ELF-1 (cell line): ENCODE results near the gene COMMD7.

Source experiments
- DNase-seq: peaks from one replicate; pipeline ENCODE4 v3.0.0-alpha.2; 2016; ENCODE audit warnings: low read depth, low spot score

COMMD7 gene

DNA sequence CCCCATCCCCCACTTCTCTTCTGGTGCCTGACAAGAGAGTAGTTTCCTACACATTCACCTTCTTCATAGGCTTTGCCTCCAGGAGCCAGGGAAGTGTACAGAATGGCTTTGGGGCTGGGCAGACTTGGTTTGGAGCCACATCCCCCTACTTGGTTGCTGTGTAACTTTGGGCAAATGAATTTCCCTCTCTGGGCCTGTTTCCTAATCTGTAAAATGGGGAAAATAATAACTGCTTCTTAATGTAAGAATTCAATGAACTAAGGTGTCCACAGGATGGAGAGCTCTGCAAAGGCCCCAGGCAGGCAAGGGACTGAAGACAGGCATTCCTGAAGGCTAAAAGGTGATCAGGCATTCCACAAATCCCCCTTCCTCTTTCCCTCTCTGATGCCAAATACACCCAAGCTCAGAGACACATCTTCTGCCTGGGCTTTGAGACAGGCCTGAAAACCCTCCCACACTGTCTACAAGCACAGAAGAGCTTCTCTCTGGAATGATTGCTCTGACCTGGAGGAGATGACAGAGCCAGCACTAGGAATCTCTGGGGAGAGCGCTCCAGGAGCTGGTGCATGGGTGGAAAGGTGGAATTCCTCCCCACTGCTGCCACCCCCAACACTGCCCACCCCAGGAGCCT is 62.6 kb downstream of the COMMD7 start:
- DNase-seq, result peak; percentile 54

DNA sequence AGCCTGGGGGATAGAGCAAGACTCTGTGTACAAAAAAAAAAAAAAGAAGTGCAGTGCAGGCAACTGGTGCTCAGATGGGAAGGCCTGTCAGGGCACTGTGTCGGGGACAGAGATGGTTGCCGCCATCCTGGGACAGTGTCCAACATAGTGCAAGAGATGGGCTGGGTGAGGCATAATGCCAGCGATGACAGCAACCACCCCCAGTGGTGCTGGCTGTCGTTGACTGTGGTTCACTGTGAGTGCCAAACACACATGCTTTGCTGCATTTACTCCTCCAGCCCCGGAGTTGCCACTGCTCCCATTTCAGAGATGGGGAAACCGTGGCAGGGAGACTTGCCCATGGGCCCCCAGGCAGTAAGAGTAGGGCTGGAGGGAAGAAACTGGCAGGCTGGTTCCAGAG is 64.3 kb downstream of the COMMD7 start:
- no peak for DNase-seq

DNA sequence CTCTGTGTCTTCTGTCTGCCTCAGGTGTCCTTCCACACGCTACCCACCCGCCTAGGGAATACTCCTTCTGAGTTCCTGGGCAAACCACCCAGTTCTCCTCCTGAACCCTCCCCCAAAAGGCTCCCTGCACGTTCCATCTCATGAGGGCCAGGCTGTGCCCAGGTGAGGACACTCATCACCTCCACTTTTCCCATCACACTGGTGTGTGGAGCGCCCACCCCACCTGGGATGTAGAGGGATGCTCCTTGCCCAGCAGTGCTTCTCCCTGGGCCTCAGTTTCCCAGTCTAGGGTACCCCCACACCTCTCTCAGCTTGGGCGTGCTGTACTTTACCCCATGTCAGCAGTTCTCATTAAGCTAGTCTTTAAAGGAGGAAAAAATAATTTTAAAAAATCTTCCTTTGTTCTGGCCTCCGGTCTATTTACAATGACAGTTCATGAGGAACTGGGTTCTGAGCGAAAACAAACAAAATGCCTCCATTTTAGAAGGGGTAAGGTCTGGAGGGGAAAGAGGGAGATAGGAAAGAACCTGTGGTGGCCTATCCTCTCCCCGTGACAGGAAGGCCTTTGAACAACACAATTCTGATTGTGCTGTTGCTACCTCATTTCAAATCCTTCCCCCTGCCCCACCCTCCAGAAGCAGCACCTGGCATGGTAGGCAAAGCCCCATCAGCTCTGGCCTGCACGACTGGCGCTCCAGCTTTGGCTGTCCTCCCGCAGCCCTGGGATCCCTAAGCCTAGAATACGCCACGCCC is 67.9 kb downstream of the COMMD7 start:
- DNase-seq, result no peak

DNA sequence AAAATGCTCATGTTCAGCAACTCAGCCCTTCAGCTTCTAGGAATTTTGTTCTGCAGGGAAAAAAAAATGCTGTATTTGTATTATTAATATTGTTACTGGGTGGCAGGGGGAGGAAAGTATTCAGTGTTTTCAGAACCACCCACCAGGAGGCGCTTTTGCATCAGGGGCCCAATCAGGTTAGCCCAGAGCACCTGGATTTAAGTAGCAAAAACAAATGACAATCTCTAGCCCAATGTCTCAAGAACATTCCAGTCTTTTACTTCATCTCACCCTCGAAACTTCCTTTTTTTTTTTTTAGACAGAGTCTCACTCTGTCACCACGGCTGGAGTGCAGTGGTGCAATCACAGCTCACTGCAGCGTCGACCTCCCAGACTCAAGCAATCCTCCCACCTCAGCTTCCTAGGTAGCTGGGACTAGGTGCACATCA is 68.9 kb downstream of the COMMD7 start:
- peak; percentile 77 for DNase-seq

DNA sequence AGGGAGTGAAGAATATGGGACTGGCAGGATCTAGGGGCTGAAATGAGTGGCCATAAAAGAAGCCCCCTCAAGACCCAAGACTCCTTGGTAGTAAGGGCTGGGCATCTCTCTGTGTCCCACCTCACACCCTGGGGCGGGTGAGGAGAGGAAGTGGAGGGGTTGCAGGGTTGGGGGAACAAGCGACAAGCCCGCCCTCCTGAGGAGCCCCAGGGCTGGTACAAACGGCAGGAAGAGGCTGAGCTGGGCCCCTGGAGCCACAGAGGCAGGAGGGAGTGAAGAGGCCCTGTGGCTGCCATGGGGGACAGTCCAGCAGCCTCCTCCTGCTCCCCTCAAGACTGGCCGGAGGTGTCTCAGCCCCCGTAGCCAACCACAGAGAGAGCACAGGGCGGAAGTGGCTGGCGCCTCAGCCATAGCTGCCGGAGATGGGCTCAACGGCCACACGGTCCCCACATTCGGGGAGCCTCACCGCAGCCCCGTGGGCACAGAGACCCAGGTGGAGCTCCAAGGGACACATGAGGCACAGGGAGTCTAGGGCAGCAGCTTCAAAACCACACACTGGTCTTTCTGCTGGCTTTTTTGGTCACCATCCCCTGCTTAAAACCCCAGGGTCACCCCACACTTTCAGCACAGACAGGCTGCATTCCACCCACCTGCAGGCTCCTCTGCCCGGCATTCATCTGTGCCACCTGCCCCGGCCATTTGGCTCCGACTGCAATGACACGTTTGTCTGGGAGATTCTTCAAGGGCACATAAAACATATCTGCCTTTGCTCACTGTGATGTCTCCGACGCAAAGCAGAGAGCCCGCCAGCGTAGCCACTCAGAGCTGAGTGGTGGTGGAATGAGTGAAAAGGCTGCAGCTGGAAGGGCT is 70.0 kb downstream of the COMMD7 start:
- no peak for DNase-seq

DNA sequence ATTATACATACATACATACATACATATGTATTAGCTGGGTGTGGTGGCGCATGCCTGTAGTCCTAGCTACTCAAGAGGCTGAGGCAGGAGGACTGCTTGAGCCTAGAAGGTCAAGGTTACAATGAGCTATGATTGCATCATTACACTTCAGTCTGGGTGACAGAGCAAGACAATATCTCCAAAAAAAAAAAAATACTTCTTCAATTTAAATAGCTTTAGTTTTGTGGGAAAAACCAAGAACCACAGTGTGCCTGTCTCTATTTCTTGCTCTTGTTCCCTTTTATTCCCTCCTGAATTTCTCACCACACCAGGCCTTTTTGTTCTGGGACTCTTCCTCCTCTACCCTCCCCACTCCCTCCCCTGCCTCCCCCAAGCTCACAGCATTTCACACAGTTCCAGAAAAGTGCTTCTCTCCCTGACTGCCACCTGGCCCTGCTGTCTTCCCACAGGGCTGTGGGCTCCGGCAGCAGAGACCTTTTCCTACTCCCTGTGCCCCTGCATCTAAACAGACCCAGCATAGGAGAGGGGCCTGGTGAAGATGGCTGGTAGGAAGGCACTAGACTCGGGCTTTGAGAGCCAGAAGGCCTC is 70.8 kb downstream of the COMMD7 start:
- DNase-seq, result no peak

DNA sequence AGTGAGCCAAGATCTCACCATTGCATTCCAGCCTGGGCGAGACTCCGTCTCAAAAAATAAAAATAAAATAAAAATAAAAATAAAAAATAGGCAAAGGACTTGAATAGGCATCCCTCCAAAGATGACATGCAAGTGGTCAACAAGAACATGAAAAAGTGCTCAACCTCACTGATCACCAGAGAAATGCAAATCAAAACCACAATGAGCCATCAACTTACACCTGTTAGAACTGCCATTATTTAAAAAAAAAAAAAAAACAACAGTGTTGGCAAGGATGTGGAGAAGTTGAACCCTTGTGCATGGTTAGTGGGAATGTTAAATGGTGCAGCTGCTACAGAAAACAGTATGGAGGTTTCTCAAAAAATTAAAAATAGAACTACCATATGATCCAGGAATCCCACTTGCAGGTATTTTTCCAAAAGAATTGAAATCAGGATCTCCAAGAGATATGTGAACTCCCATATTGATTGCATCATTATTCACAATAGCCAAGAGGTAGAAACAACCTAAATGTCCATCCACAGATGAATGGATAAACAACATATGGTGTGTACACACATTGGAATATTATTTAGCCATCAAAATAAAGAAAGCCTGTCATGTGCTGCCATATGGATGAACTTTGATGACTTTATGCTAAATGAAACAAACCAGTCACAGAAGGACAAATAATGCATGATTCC is 72.4 kb downstream of the COMMD7 start:
- no peak for DNase-seq

DNA sequence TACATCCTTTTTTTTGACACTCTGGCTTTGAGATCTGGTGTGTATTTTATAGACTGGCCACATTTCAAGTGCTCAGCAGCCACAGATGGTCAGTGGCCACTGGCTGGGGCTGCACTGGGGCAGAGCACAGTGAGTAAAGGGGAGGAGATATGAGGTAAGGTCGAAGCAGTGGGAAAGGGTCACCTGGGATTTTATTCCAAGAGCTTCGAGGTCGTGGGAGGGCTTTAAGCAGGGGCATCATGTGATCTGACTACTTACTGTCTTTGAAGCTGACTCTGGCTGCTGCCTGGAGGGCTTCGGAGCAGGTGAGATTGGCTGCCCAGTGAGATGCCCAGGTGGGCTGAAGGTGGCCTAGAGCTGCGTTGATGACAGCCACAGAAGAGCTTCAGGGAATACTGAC is 76.2 kb downstream of the COMMD7 start:
- DNase-seq, result peak; percentile 47

DNA sequence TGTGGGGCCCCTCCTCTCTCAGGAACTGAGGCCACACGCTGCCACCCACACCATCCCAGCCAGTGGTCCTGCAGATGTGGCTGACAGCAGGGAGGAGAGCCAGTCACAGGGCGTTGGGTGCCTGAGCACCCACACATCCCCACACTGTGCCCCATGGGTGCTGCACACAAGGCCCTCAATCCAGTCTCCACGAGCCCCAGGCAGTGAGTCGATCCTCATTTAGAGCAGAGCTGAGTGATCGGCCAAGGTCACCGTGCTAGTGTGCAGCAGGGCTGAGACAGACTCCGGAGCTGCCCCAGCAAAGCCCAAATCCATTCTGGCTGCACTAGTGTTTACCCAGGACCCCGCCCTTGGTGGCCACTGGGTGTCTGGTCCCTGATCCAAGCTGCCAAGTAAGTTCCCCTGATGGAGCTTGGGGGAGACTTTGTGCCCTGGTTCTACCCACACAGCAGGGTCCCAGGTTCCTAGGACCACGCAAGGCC is 78.5 kb downstream of the COMMD7 start:
- no peak for DNase-seq

DNA sequence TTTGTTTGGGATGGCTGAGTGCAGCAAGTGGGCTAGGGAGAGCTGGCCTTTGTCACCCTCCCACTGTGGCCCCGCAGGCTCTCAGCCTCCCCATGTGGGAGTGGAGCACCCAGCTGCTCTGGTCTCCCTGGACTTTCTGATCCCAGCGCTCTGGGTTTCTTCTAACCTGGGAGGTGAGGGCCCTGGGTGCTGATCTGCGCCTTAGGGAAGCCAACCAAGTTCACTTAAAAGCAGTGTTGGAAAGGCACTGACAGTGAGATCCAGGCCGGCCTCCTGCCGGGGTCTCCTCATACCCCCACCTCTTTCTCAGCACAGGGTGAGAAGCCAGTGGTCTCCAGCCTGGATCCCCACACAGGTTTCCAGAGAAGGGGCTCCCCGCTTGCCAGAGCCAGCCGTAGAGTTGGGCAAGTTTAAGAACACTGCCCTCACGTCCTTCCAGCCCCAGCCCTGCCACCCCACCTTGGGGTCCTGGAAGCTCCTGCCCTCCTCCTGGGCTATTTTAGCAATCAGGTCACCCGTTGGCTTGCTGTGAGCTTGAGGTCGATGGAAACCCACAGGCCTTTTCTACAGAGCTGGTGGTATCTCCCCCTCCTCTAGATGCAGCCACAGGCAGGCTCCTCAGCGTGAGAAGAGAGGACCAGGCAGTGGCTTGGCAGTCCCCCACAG is 79.1 kb downstream of the COMMD7 start:
- no peak for DNase-seq

DNA sequence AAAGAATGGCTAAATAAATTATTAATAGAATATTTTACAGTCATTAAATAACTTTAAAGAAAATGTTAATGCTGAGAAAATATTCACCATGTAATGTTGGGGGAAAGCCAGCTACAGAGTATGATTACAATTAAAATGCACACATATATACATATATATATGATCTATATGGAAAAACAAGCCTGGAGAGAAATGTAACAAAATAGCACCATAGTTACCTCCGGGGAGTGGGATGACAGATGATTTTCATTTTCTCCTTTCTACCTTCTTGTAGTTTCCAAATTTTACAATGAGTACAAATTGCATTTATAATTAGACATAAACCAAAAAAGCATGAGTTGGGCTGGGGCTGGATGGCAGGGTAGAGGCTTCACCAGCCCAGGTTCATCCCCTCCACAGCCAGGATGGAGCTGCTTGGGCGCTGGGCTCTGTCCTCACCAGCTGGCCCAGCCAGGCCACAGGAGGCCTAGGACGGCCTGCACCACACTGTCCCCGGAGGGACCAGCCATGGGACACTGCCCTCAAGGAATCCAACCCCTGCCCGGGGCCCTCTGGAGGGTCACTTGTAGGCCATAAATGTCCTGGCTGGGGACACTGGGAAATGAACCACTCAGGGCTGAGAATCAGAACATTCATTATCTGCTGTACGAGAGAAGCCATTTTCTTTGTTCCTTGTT is 79.8 kb downstream of the COMMD7 start:
- no peak for DNase-seq

DNA sequence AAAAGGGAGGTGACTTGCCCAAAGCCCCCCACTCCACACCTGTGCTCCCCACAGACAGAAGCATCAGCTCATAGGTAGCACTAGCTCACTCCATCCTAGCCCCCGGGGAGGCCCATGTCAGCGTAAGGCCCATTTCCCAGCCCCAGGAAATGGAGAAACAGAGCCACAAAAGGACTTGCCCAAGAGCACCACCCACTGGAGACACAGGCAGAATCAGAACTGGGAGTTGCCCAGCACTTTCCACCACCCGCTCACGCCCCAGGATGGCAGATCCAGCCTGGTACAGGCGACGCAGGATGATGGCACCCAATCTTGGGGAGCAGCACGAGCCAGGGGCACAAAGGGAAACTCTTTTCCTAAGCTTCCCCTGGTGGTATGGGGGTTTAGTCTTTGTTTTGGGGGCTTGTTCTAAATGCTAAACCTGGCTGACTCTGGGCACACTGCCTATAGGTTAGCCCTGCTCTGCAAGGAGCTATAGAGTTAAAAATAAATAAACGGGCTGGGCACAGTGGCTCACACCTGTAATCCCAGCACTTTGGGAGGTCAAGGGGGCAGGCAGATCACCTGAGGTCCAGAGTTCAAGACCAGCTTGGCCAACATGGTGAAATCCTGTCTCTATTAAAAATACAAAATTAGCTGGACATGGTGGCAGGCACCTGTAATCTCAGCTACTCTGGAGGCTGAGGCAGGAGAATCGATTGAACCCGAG is 81.3 kb downstream of the COMMD7 start:
- DNase-seq, result no peak

DNA sequence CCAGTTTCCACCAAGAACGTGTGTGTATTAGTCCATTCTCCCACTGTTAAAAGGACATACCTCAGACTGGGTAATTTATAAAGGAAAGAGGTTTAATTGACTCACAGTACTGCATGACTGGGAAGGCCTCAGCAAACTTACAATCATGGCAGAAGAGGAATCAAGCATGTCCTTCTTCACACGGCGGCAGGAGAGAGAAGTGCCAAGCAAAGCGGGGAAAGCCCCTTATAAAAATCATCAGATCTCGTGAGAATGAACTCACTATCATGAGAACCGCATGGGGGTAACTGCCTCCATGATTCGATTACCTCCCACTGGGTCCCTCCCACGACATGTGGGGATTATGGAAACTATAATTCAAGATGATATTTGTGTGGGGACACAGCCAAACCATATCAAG is 82.6 kb downstream of the COMMD7 start:
- no peak for DNase-seq

DNA sequence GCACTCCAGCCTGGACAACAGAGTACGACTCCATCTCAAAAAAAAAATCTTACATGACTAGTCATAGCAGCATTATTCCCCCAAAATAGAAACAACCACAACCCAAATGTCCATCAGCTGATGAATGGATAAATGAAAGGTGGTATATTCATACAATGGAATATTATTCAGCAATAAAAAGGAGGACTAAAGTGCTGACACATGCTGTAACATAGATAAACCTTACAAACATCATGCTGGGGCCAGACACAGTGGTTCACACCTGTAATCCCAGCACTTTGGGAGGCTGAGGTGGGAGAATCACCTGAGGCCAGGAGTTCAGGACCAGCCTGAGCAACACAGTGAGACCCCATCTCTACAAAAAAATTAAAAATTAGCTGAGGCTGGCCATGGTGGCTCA is 86.4 kb downstream of the COMMD7 start:
- no peak for DNase-seq

DNA sequence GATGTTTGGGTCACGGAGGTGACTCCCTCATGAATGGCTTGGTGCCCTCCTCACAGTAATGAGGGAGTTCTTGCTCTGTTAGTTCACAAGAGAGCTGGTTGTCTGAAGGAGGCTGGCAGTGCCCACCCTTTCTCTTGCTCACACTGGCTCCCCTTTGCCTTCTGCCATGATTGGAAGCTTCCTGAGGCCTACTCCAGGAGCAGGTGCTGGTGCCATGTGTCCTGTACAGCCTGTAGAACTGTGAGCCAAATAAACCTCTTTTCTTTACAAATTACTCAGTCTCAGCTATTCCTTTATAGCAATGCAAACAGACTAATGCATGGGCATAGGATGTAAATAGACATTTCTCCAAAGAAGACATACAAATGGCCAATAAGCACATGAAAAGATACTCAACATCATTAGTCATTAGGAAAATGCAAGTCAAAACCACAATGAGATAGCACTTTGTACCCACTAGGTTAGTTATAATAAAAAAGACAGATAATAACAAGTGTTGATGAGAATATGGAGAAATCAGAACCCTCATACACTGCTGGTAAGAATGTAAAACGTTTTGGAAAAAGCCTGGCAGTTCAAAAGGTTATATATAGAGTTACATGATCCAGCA is 87.3 kb downstream of the COMMD7 start:
- no peak for DNase-seq

DNA sequence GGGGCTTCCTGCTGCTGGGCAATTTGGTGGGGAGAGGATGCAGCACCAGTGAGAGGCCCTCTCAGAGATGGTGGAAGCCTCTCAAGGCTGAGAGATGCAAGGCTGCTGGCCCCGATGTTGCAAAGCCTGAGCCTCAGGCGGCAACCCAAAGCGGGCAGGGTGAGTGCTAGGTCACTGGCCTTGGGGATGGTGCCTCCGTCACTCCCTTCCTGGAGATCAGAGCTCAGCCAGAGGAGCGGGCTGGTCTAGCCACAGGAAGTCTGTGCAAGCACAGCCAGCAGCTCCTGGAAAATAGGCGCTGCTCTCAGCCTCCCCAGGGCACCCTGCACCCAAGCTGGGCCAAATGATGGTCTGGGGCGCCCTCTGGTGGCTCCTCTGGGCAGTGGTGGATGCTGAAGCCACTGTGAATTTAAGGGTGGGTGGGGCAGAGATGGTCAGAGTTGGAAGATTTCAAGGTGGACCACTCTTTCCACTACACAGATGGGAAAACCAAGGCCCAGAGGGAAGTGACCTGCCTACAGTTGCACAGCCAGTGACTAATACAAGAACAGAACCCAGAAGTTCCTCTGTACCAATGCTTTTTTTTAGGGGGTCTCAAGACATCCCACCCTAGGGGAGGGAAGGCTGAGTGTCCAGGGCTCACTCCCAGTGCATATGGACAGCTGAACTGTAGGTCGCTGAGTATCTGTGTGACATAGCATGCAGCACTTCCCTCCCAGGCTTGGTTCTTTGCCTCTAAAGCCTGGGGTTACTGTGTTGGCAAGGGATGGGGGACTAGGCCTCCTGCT is 90.3 kb downstream of the COMMD7 start:
- peak; percentile 94 for DNase-seq
